HepG2 (cell line): ENCODE measurements around the gene SETD1B. TPM values are rescaled to one million over a fixed set of nuclear protein-coding genes. Genes with fewer than 3 reads are reported as not detected.

Experiments
- HDAC1 ChIP-seq: sonication (generic); formaldehyde crosslinking; IDR thresholded peaks from 2 replicates; pipeline ENCODE4 v1.5.1; 2020; ENCODE audit warnings: mild to moderate bottlenecking, missing genetic modification reagents
- HNRNPLL ChIP-seq: fragments of 200-400 bp; formaldehyde crosslinking; IDR thresholded peaks from 2 replicates; pipeline ENCODE4 v1.6.1; 2017; ENCODE audit warnings: mild to moderate bottlenecking, low read depth, low read length; ENCODE audit not compliant: poor library complexity, severe bottlenecking
- HOXD1 ChIP-seq: sonication (generic); formaldehyde crosslinking; IDR thresholded peaks from 2 replicates; pipeline ENCODE4 v1.5.0; 2020; ENCODE audit warnings: missing genetic modification reagents
- KDM5B ChIP-seq: sonication (generic); formaldehyde crosslinking; IDR thresholded peaks from 2 replicates; pipeline ENCODE4 v1.4.0; 2020; ENCODE audit warnings: missing genetic modification reagents, mild to moderate bottlenecking, borderline replicate concordance
- KLF16 ChIP-seq, 2 experiments: sonication (generic) in 1 of 2; formaldehyde crosslinking in 1 of 2; IDR thresholded peaks; 2 replicates each; pipeline versions ENCODE4 v1.6.1 to v1.8.0; 2016 to 2023; ENCODE audit warnings: missing genetic modification reagents in 2 of 2, missing compliant biosample characterization in 1 of 2
- MEIS2 ChIP-seq: sonication (generic); formaldehyde crosslinking; IDR thresholded peaks from 2 replicates; pipeline ENCODE4 v1.9.0; 2021; ENCODE audit warnings: mild to moderate bottlenecking, missing genetic modification reagents
- PCBP1 ChIP-seq: fragments of 200-400 bp; formaldehyde crosslinking; IDR thresholded peaks from 2 replicates; pipeline ENCODE4 v1.6.1; 2017; ENCODE audit warnings: mild to moderate bottlenecking, low read depth, low read length, borderline replicate concordance
- PRDM15 ChIP-seq: sonication (generic); formaldehyde crosslinking; IDR thresholded peaks from 2 replicates; pipeline ENCODE4 v1.4.0; 2020; ENCODE audit warnings: missing genetic modification reagents
- RAD21 ChIP-seq: fragments of 450-650 bp; formaldehyde crosslinking; IDR thresholded peaks from 2 replicates; pipeline ENCODE4 v1.5.0; 2020; ENCODE audit warnings: mild to moderate bottlenecking
- THAP11 ChIP-seq: IDR thresholded peaks from 2 replicates; pipeline ENCODE4 v1.6.1; 2016; ENCODE audit warnings: missing biosample characterization, missing genetic modification reagents
- TMF1 ChIP-seq: sonication (generic); formaldehyde crosslinking; IDR thresholded peaks from 2 replicates; pipeline ENCODE4 v1.8.1; 2022; ENCODE audit warnings: low read depth, missing genetic modification reagents
- TRIM24 ChIP-seq: sonication (generic); formaldehyde crosslinking; IDR thresholded peaks from 2 replicates; pipeline ENCODE4 v1.8.0; 2022; ENCODE audit warnings: mild to moderate bottlenecking, missing genetic modification reagents
- XRCC5 ChIP-seq: fragments of 200-400 bp; formaldehyde crosslinking; optimal IDR thresholded peaks from 2 replicates; pipeline ENCODE3; 2017; ENCODE audit warnings: mild to moderate bottlenecking, low read length
- YY1 ChIP-seq: IDR thresholded peaks from 2 replicates; pipeline ENCODE4 v1.6.1; 2011; ENCODE audit warnings: low read length, low read depth, moderate library complexity, mild to moderate bottlenecking; ENCODE audit not compliant: insufficient read depth, insufficient replicate concordance
- ZKSCAN8 ChIP-seq: IDR thresholded peaks from 2 replicates; pipeline ENCODE4 v1.6.1; 2016; ENCODE audit warnings: borderline replicate concordance, missing genetic modification reagents, missing compliant biosample characterization
- ZMYM4 ChIP-seq: sonication (generic); formaldehyde crosslinking; IDR thresholded peaks from 2 replicates; pipeline ENCODE4 v1.8.1; 2023; ENCODE audit warnings: mild to moderate bottlenecking, missing genetic modification reagents
- ZNF430 ChIP-seq: sonication (generic); formaldehyde crosslinking; IDR thresholded peaks from 2 replicates; pipeline ENCODE4 v1.9.0; 2021; ENCODE audit warnings: mild to moderate bottlenecking, missing genetic modification reagents
- ZNF777 ChIP-seq: sonication (generic); formaldehyde crosslinking; IDR thresholded peaks from 2 replicates; pipeline ENCODE4 v1.4.0; 2020; ENCODE audit warnings: missing genetic modification reagents
- polyA plus RNA-seq, 8 experiments: library from polyadenylated mRNA; depleted of rRNA in 3 of 8; stranded (reverse) in 7 of 8; unstranded in 1 of 8; fragments of >200 nt; fragmentation: Illumina TruSeq in 4 of 8; extraction: Trizol in 4 of 8; gene quantifications; 2 replicates each; pipeline versions ENCODE4 v1.2.1 to v1.2.3, GENCODE V29; 2011 to 2016; ENCODE audit warnings: low read depth in 4 of 8, missing spikeins in 1 of 8, mixed read lengths in 1 of 8; ENCODE audit not compliant: insufficient read depth in 1 of 8
- total RNA-seq, 5 experiments: library from RNA; depleted of rRNA; stranded (reverse); fragments of >200 nt; fragmentation: Illumina TruSeq; extraction: Trizol; gene quantifications; 2 replicates each; pipeline ENCODE4 v1.2.3, GENCODE V29; 2016; ENCODE audit warnings: low read depth in 1 of 5
- TF ChIP-seq, protein P1 (sequence below): sonication (generic); formaldehyde crosslinking; IDR thresholded peaks from 2 replicates; pipeline ENCODE4 v1.4.0; 2020; ENCODE audit warnings: missing genetic modification reagents
- TF ChIP-seq, protein P2 (sequence below): sonication (generic); formaldehyde crosslinking; IDR thresholded peaks from 2 replicates; pipeline ENCODE4 v1.4.0; 2020; ENCODE audit warnings: missing genetic modification reagents

The SETD1B gene
- total and polyA plus RNA-seq, 2 of the 13 experiments (the other 11 are each of a cell fraction or from before 2014, with no cell fraction given), result 1.1 to 1.4 TPM

DNA sequence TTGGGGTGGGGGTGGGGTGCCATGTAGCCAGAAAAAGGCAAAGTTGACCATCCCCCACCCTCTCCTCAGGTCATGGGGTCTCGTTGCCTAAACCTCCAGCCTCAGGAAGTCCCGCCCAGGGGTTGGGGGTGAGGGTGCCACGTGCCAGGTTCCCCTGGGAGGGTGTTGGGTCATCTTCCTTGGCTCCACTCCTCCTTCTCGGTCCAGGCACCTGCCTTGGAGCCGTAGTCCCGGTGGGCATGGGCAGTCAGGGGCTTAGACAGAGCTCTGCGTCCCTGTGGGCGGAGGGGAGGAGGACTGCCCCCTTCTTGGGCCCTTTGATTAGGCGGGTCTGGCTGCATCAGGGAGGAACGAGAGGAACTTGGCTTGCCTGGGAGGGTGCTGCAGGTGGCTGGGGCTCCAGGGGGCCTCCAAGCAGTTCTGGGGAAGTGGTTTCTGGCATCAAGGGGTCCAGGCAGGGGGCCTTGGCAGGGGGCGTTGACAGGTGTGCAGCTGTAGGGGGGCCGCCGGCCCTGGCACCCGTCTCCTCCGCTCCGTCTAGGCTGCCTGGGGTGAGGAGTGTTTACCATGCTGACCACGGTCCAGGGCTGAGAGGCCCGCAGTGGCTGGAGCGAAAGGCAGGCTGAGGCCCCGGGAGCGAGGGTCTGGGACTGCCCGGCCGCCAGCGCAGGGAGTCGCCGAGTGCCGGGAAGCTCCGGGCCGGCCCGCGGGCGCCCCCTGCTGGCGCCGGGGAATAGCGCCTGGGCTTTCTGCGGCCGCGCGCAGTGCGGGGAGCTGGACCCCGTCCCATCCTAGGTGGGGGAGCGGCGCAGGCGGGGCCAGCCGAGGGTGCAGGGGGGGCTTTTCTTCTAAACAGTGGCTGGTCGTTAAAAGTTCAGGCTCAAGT lies 7.9 kb downstream of the SETD1B start (continued):
- TF ChIP-seq TRIM24 (no peak), RAD21 (CRISPR knock-in tag) (peak; percentile 98), THAP11 (CRISPR knock-in tag) (0 out of 2 replicates have a peak, but pooled peaks have one; percentile 28), ZNF777 (CRISPR knock-in tag) (peak; percentile 53), YY1 (peak; percentile 74), TMF1 (CRISPR knock-in tag) (peak; percentile 53; the same call in 1 of the 2 replicates), ZKSCAN8 (CRISPR knock-in tag) (peak; percentile 58; the same call in 1 of the 2 replicates), HNRNPLL (peak; percentile 43), PCBP1 (0 out of 2 replicates have a peak, but pooled peaks have one; percentile 19), HOXD1 (CRISPR knock-in tag) (0 out of 2 replicates have a peak, but pooled peaks have one; percentile 55), ZMYM4 (CRISPR knock-in tag) (0 out of 2 replicates have a peak, but pooled peaks have one; percentile 30), KDM5B (CRISPR knock-in tag) (0 out of 2 replicates have a peak, but pooled peaks have one; percentile 24), ZNF430 (CRISPR knock-in tag) (0 out of 2 replicates have a peak, but pooled peaks have one; percentile 35), MEIS2 (CRISPR knock-in tag) (0 out of 2 replicates have a peak, but pooled peaks have one; percentile 19), HDAC1 (CRISPR knock-in tag) (peak; percentile 70; the same call in 1 of the 2 replicates), PRDM15 (CRISPR knock-in tag) (peak; percentile 87), KLF16 (CRISPR knock-in tag; IDR thresholded peaks at IDR 0.05) (peak in 1 of 2 experiments; percentile 42; a peak in 1 of 4 replicates), XRCC5 (peak; percentile 9)
- TF ChIP-seq, protein P1, sequence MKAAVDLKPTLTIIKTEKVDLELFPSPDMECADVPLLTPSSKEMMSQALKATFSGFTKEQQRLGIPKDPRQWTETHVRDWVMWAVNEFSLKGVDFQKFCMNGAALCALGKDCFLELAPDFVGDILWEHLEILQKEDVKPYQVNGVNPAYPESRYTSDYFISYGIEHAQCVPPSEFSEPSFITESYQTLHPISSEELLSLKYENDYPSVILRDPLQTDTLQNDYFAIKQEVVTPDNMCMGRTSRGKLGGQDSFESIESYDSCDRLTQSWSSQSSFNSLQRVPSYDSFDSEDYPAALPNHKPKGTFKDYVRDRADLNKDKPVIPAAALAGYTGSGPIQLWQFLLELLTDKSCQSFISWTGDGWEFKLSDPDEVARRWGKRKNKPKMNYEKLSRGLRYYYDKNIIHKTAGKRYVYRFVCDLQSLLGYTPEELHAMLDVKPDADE (CRISPR knock-in tag), result no peak
- TF ChIP-seq, protein P2, sequence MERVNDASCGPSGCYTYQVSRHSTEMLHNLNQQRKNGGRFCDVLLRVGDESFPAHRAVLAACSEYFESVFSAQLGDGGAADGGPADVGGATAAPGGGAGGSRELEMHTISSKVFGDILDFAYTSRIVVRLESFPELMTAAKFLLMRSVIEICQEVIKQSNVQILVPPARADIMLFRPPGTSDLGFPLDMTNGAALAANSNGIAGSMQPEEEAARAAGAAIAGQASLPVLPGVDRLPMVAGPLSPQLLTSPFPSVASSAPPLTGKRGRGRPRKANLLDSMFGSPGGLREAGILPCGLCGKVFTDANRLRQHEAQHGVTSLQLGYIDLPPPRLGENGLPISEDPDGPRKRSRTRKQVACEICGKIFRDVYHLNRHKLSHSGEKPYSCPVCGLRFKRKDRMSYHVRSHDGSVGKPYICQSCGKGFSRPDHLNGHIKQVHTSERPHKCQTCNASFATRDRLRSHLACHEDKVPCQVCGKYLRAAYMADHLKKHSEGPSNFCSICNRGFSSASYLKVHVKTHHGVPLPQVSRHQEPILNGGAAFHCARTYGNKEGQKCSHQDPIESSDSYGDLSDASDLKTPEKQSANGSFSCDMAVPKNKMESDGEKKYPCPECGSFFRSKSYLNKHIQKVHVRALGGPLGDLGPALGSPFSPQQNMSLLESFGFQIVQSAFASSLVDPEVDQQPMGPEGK, result peak; percentile 49
